Measurements from ENCODE around the gene USP49. TPM values are rescaled to one million over a fixed set of nuclear protein-coding genes. Genes with fewer than 3 reads are reported as not detected.

Gene USP49
- total and polyA plus RNA-seq, 2 of the 13 experiments (the other 11 are each of a cell fraction or from before 2014, with no cell fraction given) = 2.9 to 4.3 TPM

GRCh38 chr6:41895300-41896233 lies at the start of gene USP49 (continued):
- TF ChIP-seq ZNF333 (CRISPR knock-in tag; IDR thresholded peaks at IDR 0.05; ENCODE audit: borderline replicate concordance) (no peak), POGZ (CRISPR knock-in tag; IDR thresholded peaks at IDR 0.05) (peak; percentile 63), TFE3 (CRISPR knock-in tag; IDR thresholded peaks at IDR 0.05) (no peak), ZNF564 (CRISPR knock-in tag; IDR thresholded peaks at IDR 0.05) (no peak), RFXAP (CRISPR knock-in tag; IDR thresholded peaks at IDR 0.05; ENCODE audit: borderline replicate concordance) (no peak), KMT2A (CRISPR knock-in tag; IDR thresholded peaks at IDR 0.05) (0 out of 2 replicates have a peak, but pooled peaks have one; percentile 37), YEATS2 (CRISPR knock-in tag; IDR thresholded peaks at IDR 0.05; ENCODE audit: borderline replicate concordance) (no peak), POGK (CRISPR knock-in tag; conservative IDR thresholded peaks at IDR 0.05) (peak; percentile 53), RARG (CRISPR knock-in tag; IDR thresholded peaks at IDR 0.05; ENCODE audit: low read depth) (no peak), SMYD3 (CRISPR knock-in tag; IDR thresholded peaks at IDR 0.05) (no peak), RNF2 (conservative IDR thresholded peaks at IDR 0.05; ENCODE audit: low read depth) (no peak), TBP (CRISPR knock-in tag; IDR thresholded peaks at IDR 0.05) (no peak), ZNF160 (CRISPR knock-in tag; IDR thresholded peaks at IDR 0.05) (no peak), BRF2 (CRISPR knock-in tag; IDR thresholded peaks at IDR 0.05) (no peak), THAP7 (CRISPR knock-in tag; IDR thresholded peaks at IDR 0.05) (peak; percentile 50), CHD2 (IDR thresholded peaks at IDR 0.05; ENCODE audit: low read depth, low read length) (0 out of 2 replicates have a peak, but pooled peaks have one; percentile 36), DMTF1 (CRISPR knock-in tag; IDR thresholded peaks at IDR 0.05) (no peak), ARNT2 (CRISPR knock-in tag; IDR thresholded peaks at IDR 0.05; ENCODE audit: low read depth) (peak; percentile 48; the same call in 1 of the 2 replicates), PBX3 (CRISPR knock-in tag; IDR thresholded peaks at IDR 0.05; ENCODE audit: borderline replicate concordance) (no peak), NRL (CRISPR knock-in tag; IDR thresholded peaks at IDR 0.05; ENCODE audit: borderline replicate concordance) (peak; percentile 60; the same call in 1 of the 2 replicates)
